HG03139 (cell line): ENCODE data around the gene LRRC2.

Experiments
- ATAC-seq: cut with Tn5 transposase; IDR thresholded peaks from one replicate; pipeline ENCODE4 v1.9.1; 2021; ENCODE audit not compliant: unreplicated experiment

LRRC2 gene

DNA sequence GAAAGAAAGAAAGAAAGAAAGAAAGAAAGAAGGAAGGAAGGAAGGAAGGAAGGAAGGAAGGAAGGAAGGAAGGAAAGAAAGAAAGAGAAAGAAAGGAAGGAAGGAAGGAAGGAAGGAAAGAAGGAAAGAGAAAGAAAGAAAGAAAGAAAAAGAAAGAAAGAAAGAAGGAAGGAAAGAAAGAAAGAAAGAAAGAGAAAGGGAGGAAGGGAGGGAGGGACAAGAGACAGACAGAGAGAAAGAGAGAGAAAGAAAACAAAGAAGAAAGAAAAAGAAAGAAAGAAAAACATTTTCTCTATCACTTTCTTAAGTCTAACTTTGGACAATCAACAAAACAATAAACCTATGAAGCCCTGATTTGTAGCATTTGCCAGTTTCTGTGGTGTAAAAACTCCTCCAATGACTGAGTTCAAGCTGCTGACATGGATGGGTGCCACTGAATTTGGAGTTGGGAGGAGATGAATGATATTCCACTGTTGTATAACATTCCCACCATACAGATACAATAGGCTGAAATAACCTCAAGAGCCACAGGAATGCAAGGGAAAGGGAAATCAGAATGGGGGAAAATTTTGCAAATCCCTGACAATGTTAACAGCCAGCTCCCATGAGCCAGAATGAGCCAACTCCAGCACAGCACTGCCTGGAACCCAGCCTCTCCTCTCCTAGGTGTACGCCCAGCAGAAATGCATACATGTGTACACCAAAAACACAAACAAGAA lies 83.3 kb downstream of the LRRC2 start:
- no peak for ATAC-seq

DNA sequence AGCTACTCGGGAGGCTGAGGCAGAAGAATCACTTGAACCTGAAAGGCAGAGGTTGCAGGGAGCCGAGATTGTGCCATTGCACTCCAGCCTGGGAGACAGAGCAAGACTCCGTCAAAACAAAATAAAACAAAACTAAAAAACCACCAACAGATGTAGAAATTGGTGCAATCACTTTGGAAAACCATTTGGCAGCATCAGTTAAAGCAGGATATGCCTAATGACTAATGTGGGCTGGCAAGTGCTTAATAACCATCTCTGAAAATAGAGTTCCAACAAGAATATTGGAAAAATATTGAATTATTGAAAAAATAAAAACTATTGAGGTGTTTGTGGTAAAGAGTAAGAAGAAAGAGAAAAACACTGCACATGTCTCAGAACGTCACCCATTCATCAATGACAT lies 84.5 kb downstream of the LRRC2 start:
- ATAC-seq, result no peak

GRCh38 chr3:46480491-46481195 lies 85.5 kb downstream of the LRRC2 start:
- ATAC-seq, result no peak

GRCh38 chr3:46479696-46480095 lies 86.4 kb downstream of the LRRC2 start:
- ATAC-seq, result no peak

- no peak for ATAC-seq
Observed at GRCh38 chr3:46479021-46479420, 87.1 kb downstream of the LRRC2 start.

- ATAC-seq, result no peak
Observed at GRCh38 chr3:46478341-46478740, 87.8 kb downstream of the LRRC2 start.

GRCh38 chr3:46477756-46478155 lies 88.3 kb downstream of the LRRC2 start:
- no peak for ATAC-seq

- no peak for ATAC-seq
Observed at GRCh38 chr3:46477145-46477544, 89.0 kb downstream of the LRRC2 start.

- ATAC-seq, result no peak
Observed at GRCh38 chr3:46472736-46473135, 93.4 kb downstream of the LRRC2 start.

DNA sequence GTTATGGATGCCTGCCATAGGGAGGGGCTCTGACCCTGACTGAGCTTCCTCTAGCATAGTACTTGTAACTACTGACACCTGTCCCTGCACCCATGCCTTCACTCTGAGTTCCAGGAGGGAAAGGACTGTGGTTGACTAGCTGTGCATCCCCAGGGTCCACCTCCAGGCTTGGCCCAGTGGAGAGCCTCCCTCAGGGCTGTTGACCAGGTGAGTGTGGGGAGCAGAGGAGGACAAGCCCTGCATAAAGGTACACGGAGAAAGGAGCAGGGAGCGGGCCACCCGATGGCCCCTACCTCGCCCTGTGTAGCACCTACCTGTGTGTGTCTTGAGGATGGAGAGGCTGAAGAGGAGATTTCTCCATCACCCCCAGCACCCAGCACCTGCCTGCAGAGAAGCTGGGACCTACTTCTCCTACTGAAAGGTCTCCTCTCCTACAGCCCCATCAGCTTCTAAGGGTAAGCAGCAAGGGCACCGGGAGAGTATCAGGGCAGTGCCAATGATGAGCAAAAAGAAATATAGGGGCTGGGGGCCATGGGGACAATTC lies 94.7 kb downstream of the LRRC2 start:
- no peak for ATAC-seq

- no peak for ATAC-seq
Observed at GRCh38 chr3:46470831-46471230, 95.3 kb downstream of the LRRC2 start.

- no peak for ATAC-seq
Observed at GRCh38 chr3:46469680-46470357, 96.3 kb downstream of the LRRC2 start.

DNA sequence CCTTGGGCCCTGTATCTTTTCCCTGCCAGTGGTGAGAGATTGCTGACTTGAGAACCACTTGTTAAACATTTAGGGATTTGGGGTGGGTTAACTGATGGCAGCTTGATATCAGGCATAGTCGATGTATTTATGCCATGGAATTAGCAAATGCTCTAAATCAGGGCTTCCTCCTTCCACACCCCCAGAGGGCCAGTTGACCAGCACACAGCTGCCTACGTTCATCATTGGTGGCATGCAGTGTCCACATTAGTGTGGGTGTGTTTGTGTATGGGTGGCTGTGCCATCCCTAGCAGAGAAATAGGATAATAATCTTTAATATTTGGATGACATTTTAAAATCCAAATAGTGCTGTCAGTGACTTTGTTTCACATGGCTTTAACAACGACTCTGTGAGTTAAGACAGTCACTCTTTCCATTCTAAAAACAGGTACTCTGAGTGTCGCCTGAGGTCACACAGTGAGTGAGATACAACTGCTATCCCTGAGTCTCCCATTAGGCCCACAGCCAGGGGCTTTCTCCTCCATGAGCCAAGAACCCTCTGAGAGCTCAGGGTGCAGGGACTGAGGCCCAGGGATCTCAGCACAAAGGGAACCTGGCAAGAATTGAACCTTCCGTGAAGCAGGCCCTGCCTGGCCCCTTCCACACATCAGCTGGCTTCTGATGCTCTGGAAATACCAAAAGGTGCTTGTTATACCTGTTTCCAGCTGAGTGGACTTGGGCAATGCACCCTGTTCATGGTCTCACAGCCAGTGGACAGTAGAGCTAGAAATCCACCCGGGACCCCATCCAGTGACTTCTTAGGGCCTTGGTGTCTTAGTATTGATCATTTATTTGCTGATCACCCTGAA lies 97.1 kb downstream of the LRRC2 start:
- no peak for ATAC-seq

DNA sequence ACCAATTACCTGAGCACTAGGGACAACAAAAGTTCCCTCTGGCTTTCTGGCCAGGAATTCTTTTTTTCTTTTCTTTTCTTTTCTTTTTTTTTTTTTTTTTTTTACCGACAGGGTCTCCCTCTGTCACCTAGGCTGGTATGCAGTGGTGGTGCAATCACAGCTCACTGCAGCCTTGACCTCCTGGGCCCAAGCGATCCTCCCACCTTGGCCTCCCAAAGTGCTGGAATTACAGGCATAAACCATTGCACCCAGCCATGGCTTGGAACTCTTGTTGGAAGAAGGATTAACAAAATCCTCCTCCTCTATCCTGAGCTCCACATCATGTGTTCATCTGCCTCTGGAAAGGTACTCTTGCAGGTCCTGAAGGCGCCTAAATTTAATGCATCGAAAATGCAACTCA lies 98.5 kb downstream of the LRRC2 start:
- no peak for ATAC-seq

DNA sequence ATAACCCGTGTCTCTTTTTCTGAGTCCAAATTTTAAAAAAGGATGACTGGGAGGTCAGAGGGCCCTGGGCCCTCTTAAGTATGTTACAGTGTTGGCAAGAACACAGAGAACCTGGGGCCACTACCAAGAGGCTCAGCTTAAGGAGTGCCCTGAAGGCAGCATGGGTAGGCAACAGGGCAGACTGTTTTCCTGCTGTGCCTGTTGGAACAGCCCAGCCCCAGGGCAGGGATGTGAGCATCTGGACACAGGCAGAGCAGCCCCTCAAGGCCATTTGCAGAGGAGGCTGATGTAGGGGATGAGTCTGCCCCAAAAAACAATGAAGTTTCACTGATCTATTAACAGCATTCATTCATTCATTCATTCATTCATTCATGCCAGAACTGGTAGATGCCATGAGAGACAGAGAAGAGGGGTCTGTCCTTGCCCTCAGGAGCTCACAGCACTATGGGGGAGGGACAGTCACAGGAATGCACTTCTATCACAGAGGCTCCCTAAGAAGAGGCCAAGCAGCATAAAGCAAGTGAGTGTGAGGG lies 99.2 kb downstream of the LRRC2 start:
- ATAC-seq, result no peak

DNA sequence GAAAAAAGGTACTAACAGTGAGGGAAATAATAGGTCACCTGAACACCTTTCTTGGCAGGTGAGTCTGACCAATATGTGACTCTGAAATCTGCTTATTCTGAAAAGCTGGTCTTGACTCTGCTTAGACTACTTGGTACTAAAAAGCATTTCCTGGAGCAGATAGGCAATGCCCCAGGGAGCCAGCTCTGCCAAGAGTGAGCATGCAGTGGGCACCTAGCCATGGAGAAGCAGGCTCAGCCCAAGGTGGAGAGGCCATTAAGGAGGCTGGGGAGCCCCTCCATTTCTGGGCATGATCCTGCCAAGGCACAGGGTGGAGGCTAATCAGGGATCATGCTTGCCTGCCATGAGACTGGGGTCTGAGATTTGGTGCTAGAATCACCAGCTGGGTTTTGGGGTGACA lies 99.8 kb downstream of the LRRC2 start:
- ATAC-seq, result no peak
